HG03280 (cell line): ENCODE measurements around the gene FSD2.

Source experiments
- ATAC-seq: cut with Tn5 transposase; IDR thresholded peaks from one replicate; pipeline ENCODE4 v1.9.1; 2021; ENCODE audit warnings: mild to moderate bottlenecking, moderate library complexity; ENCODE audit not compliant: unreplicated experiment

FSD2 gene

GRCh38 chr15:82805994-82806406 lies at the start of gene FSD2:
TSS of gene FSD2 (minus strand) at chr15:82806069. CDS start at chr15:82787390, 18,679 bp downstream.
- peak; percentile 32 for ATAC-seq

- no peak for ATAC-seq
Measured at GRCh38 chr15:82854554-82854953, 48.7 kb upstream of the FSD2 start.

- ATAC-seq, result no peak
Measured at GRCh38 chr15:82852941-82853561, 47.2 kb upstream of the FSD2 start.

GRCh38 chr15:82851981-82852511 lies 46.2 kb upstream of the FSD2 start:
- no peak for ATAC-seq

GRCh38 chr15:82851306-82851850 lies 45.5 kb upstream of the FSD2 start:
- no peak for ATAC-seq

GRCh38 chr15:82850731-82851130 lies 44.9 kb upstream of the FSD2 start:
- ATAC-seq, result no peak

GRCh38 chr15:82849556-82850512 lies 44.0 kb upstream of the FSD2 start:
- no peak for ATAC-seq

GRCh38 chr15:82848241-82848993 lies 42.5 kb upstream of the FSD2 start:
- no peak for ATAC-seq

- no peak for ATAC-seq
Measured at GRCh38 chr15:82847703-82848102, 41.8 kb upstream of the FSD2 start.

- no peak for ATAC-seq
Measured at GRCh38 chr15:82846621-82847020, 40.8 kb upstream of the FSD2 start.

GRCh38 chr15:82845686-82846085 lies 39.8 kb upstream of the FSD2 start:
- ATAC-seq, result no peak

GRCh38 chr15:82843566-82843965 lies 37.7 kb upstream of the FSD2 start:
- ATAC-seq, result no peak

GRCh38 chr15:82840166-82840565 lies 34.3 kb upstream of the FSD2 start:
- ATAC-seq, result no peak

- no peak for ATAC-seq
Measured at GRCh38 chr15:82839136-82839535, 33.3 kb upstream of the FSD2 start.

GRCh38 chr15:82838096-82838735 lies 32.3 kb upstream of the FSD2 start:
- no peak for ATAC-seq

GRCh38 chr15:82835391-82835917 lies 29.6 kb upstream of the FSD2 start:
- ATAC-seq, result no peak

- no peak for ATAC-seq
Measured at GRCh38 chr15:82833362-82833682, 27.5 kb upstream of the FSD2 start.

- peak; percentile 74 for ATAC-seq
Measured at GRCh38 chr15:82832601-82833361, 26.9 kb upstream of the FSD2 start.

GRCh38 chr15:82831894-82832600 lies 26.2 kb upstream of the FSD2 start:
- no peak for ATAC-seq
